DMS53 treated with DMSO at 0.1 percent for 48 hours (cell line): Measurements from ENCODE around the gene NBPF19.
A peak's percentile ranks its signal among the peaks of the same experiment; 100 is the strongest.
"Not testable (repeated sequence)": the region's sequence is repeated elsewhere in the genome, so short reads cannot be mapped to it uniquely, and the experiment has no call there.

Experiments used
- DNase-seq: peaks from one replicate; lab custom pipeline; 2025; ENCODE audit not compliant: unreplicated experiment; lab: John Stamatoyannopoulos, UW

NBPF19 gene

GRCh38 chr1:149474745-149475144 is at the start of gene NBPF19:
Gene NBPF19 (plus strand): TSS chr1:149475045. CDS start chr1:149475933, 888 bp downstream.
- DNase-seq = not testable (repeated sequence)

- not testable (repeated sequence) for DNase-seq
These were observed 46.5 kb upstream of the NBPF19 start for GRCh38 chr1:149428317-149428716.

- not testable (repeated sequence) for DNase-seq
These were observed 29.4 kb upstream of the NBPF19 start for GRCh38 chr1:149445451-149445850.

- DNase-seq = not testable (repeated sequence)
These were observed 22.6 kb upstream of the NBPF19 start for GRCh38 chr1:149452196-149452595.

GRCh38 chr1:149452652-149453051 is 22.2 kb upstream of the NBPF19 start:
- DNase-seq = not testable (repeated sequence)

GRCh38 chr1:149558350-149558825 is 83.5 kb downstream of the NBPF19 start:
- not testable (repeated sequence) for DNase-seq

- not testable (repeated sequence) for DNase-seq
These were observed 87.0 kb downstream of the NBPF19 start for GRCh38 chr1:149561806-149562205.

- DNase-seq = not testable (repeated sequence)
These were observed 90.6 kb downstream of the NBPF19 start for GRCh38 chr1:149565485-149565884.

GRCh38 chr1:149572763-149573162 is 97.9 kb downstream of the NBPF19 start:
- not testable (repeated sequence) for DNase-seq

- DNase-seq = peak; percentile 14
These were observed 110.7 kb downstream of the NBPF19 start for GRCh38 chr1:149585592-149585991.
